Ishikawa (cell line): ENCODE measurements around the gene DMBX1.

ENCODE experiments used
- CEBPB ChIP-seq: IDR thresholded peaks from 2 replicates; pipeline ENCODE4 v1.6.1; 2012
- CREB1 ChIP-seq: IDR thresholded peaks from 2 replicates; pipeline ENCODE4 v1.6.1; 2012; ENCODE audit warnings: low read depth
- EGR1 ChIP-seq: IDR thresholded peaks from 2 replicates; pipeline ENCODE4 v1.6.1; 2012
- EP300 ChIP-seq: IDR thresholded peaks from 2 replicates; pipeline ENCODE4 v1.6.1; 2012; ENCODE audit warnings: borderline replicate concordance
- FOXM1 ChIP-seq: IDR thresholded peaks from 2 replicates; pipeline ENCODE4 v1.6.1; 2012; ENCODE audit warnings: low read depth, borderline replicate concordance
- MAX ChIP-seq: IDR thresholded peaks from 2 replicates; pipeline ENCODE4 v1.6.1; 2012
- NFIC ChIP-seq: IDR thresholded peaks from 2 replicates; pipeline ENCODE4 v1.6.1; 2012
- RAD21 ChIP-seq: IDR thresholded peaks from 2 replicates; pipeline ENCODE4 v1.6.1; 2012; ENCODE audit warnings: low read depth
- REST ChIP-seq: IDR thresholded peaks from 2 replicates; pipeline ENCODE4 v1.6.1; 2012; ENCODE audit warnings: low read depth, mild to moderate bottlenecking
- TAF1 ChIP-seq: IDR thresholded peaks from 2 replicates; pipeline ENCODE4 v1.6.1; 2012; ENCODE audit warnings: low read depth, mild to moderate bottlenecking
- TCF12 ChIP-seq: IDR thresholded peaks from 2 replicates; pipeline ENCODE4 v1.6.1; 2012; ENCODE audit warnings: low read depth
- TEAD4 ChIP-seq: IDR thresholded peaks from 2 replicates; pipeline ENCODE4 v1.6.1; 2012
- USF1 ChIP-seq: IDR thresholded peaks from 2 replicates; pipeline ENCODE4 v1.6.1; 2012
- YY1 ChIP-seq: IDR thresholded peaks from 2 replicates; pipeline ENCODE4 v1.6.1; 2012; ENCODE audit warnings: low read depth
- ZBTB7A ChIP-seq: IDR thresholded peaks from 2 replicates; pipeline ENCODE4 v1.6.1; 2012; ENCODE audit warnings: low read depth

The DMBX1 gene

GRCh38 chr1:46493316-46494032 is 3.8 kb downstream of the DMBX1 start:
- TF ChIP-seq EGR1, result no peak
- TF ChIP-seq NFIC, result no peak
- no peak for TF ChIP-seq TEAD4
- no peak for TF ChIP-seq RAD21
- TF ChIP-seq EP300, result no peak
- TF ChIP-seq ZBTB7A, result no peak
- TF ChIP-seq MAX, result no peak
- TF ChIP-seq YY1, result no peak
- TF ChIP-seq USF1, result no peak
- TF ChIP-seq TAF1, result no peak
- no peak for TF ChIP-seq REST

- no peak for TF ChIP-seq ZBTB7A
- TF ChIP-seq MAX, result no peak
- no peak for TF ChIP-seq CEBPB
- TF ChIP-seq REST, result no peak
- no peak for TF ChIP-seq YY1
- no peak for TF ChIP-seq FOXM1
Observed at GRCh38 chr1:46494910-46495309, 5.3 kb downstream of the DMBX1 start.

GRCh38 chr1:46495778-46496177 is 6.1 kb downstream of the DMBX1 start:
- TF ChIP-seq TEAD4, result no peak
- TF ChIP-seq MAX, result no peak

- no peak for TF ChIP-seq CREB1
- TF ChIP-seq REST, result no peak
- TF ChIP-seq USF1, result no peak
- TF ChIP-seq RAD21, result no peak
- TF ChIP-seq MAX, result no peak
- no peak for TF ChIP-seq CEBPB
- TF ChIP-seq TAF1, result no peak
- no peak for TF ChIP-seq TCF12
- no peak for TF ChIP-seq TEAD4
- TF ChIP-seq ZBTB7A, result no peak
- no peak for TF ChIP-seq YY1
- TF ChIP-seq EGR1, result no peak
- TF ChIP-seq FOXM1, result no peak
- no peak for TF ChIP-seq NFIC
- TF ChIP-seq EP300, result no peak
Observed at GRCh38 chr1:46496505-46496904, 6.9 kb downstream of the DMBX1 start.

- TF ChIP-seq TEAD4, result no peak
- no peak for TF ChIP-seq TAF1
- no peak for TF ChIP-seq REST
Observed at GRCh38 chr1:46497020-46497419, 7.4 kb downstream of the DMBX1 start.
